Adrenal gland (tissue), 12 donors: Measurements from ENCODE around the gene C5AR1. TPM values are rescaled to one million over a fixed set of nuclear protein-coding genes. Genes with fewer than 3 reads are reported as not detected.
"Not testable (repeated sequence)": the region's sequence is repeated elsewhere in the genome, so short reads cannot be mapped to it uniquely, and the experiment has no call there.

Experiments used
- DNase-seq, 7 donors: peaks; one replicate each; pipeline ENCODE4 v3.0.0-alpha.2; 2019 to 2020
- H3K27ac ChIP-seq, 5 donors: fragments of 200-600 bp; sonication (generic) in 4 of 5; 1 replicate in 3 of 5; 2 replicates in 2 of 5; pipeline versions ENCODE4 v1.5.1 to v1.8.0; 2016 to 2020; ENCODE audit warnings: mild to moderate bottlenecking in 1 of 5
- H3K27me3 ChIP-seq: fragments of 200-600 bp; 2 replicates; pipeline ENCODE4 v1.8.0; 2021
- H3K36me3 ChIP-seq, 2 donors: fragments of 200-600 bp; replicated peaks in 1 of 2; 1 replicate in 1 of 2; 2 replicates in 1 of 2; pipeline versions ENCODE4 v1.5.1 to v1.8.0; 2018 to 2022
- H3K4me1 ChIP-seq, 2 donors: fragments of 200-600 bp; replicated peaks in 1 of 2; 1 replicate in 1 of 2; 2 replicates in 1 of 2; pipeline versions ENCODE4 v1.5.1 to v1.8.0; 2018 to 2021
- H3K4me3 ChIP-seq, 4 donors: fragments of 200-600 bp; sonication (generic) in 3 of 4; one replicate each; pipeline ENCODE4 v1.5.1; 2016 to 2018
- H3K9me3 ChIP-seq, 3 donors: fragments of 200-600 bp; sonication (generic) in 1 of 3; replicated peaks in 1 of 3; 1 replicate in 2 of 3; 2 replicates in 1 of 3; pipeline versions ENCODE4 v1.5.1 to v1.8.0; 2016 to 2021
- CTCF ChIP-seq, 6 experiments: fragments of 450-650 bp in 4 of 6; fragments of 200-600 bp in 2 of 6; sonication (generic) in 1 of 6; IDR thresholded peaks; 1 replicate in 5 of 6; 2 replicates in 1 of 6; pipeline versions ENCODE4 v1.5.1 to v1.8.0; 2016 to 2021; ENCODE audit warnings: antibody characterized with exemption in 6 of 6, mild to moderate bottlenecking in 2 of 6, moderate library complexity in 1 of 6
- POLR2A ChIP-seq, 2 donors: fragments of 450-650 bp; IDR thresholded peaks; one replicate each; pipeline ENCODE4 v1.6.1; 2017; ENCODE audit warnings: antibody characterized with exemption in 2 of 2, mild to moderate bottlenecking in 2 of 2, moderate library complexity in 1 of 2
- WGBS, 4 donors: extraction: QIAGEN DNeasy Blood & Tissue Kit in 2 of 4; methylation state at CpG; one replicate each; pipeline versions ENCODE4 v1.1.5 to v1.1.7; 2013 to 2017; 5-methylcytosine and 5-hydroxymethylcytosine counted together
- intact Hi-C, 2 donors: fragments of 100-400 bp; cut with DNase I; formaldehyde crosslinking; loops; one replicate each; pipeline versions ENCODE4 v1.14.1 to v1.15.0; 2022 to 2023
- polyA plus RNA-seq, 3 donors: library from polyadenylated mRNA; stranded (reverse); fragments of 200-250 nt in 2 of 3; fragments of 350-450 nt in 1 of 3; fragmentation: Illumina TruSeq in 1 of 3; extraction: RNeasy Lipid Tissue Mini Kit (QIAGEN cat#74804) in 1 of 3; gene quantifications; one replicate each; pipeline ENCODE4 v1.2.3, GENCODE V29; 2013 to 2014
- total RNA-seq, 9 donors: library from RNA; depleted of rRNA in 4 of 9; stranded (reverse); fragments of >200 nt in 4 of 9; fragments of 120-200 nt in 1 of 9; fragmentation: NEBNext Ultra II Directional in 1 of 9; extraction: Animal tissue kit (Norgen Biotek cat#: 25700) in 1 of 9; gene quantifications; one replicate each; pipeline versions ENCODE4 v1.1.0 to v1.2.4, GENCODE V29; 2013 to 2023
- donor health status: healthy with polysubstance abuse.
- donor health status: Bipolar disorder and iron deficiency.
- donor health status: DM: yes; HTN: yes; CAD: no.
- donor health status: DM: no; HTN: no; CAD: no.
- donor health status: DM: no; HTN: no; CAD: no.
- donor health status: DM: yes; HTN: yes; CAD: no.

The C5AR1 gene
- total and polyA plus RNA-seq, 12 donors: 0.91 to 34.8 (median 14.6) TPM

- WGBS, 4 donors: 85 to 91% (median 90%) methylated on average over 9 to 13 of the region's 13 CpGs
- DNase-seq: peak in 3 of 7 donors; percentile 39 to 61 (median 47)
- Histone ChIP-seq H3K4me1 (peaks cover 11 to 30% of the 10 kb centered on the region in 2 donors), H3K27ac (no peak overlapping the region), H3K4me3 (no peak overlapping the region), H3K36me3 (no peaks in the 10 kb centered on the region), H3K27me3 (no peaks in the 10 kb centered on the region), H3K9me3 (no peaks in the 10 kb centered on the region)
- intact Hi-C loops: no loop called here
- TF ChIP-seq POLR2A (IDR thresholded peaks at IDR 0.05) (no peak), CTCF (IDR thresholded peaks at IDR 0.05) (peak; percentile 14 to 43 (median 27))
Measured at GRCh38 chr19:47280183-47280797, 29.4 kb upstream of the C5AR1 start.

- H3K4me3 ChIP-seq: no peak overlapping the region
- TF ChIP-seq CTCF (IDR thresholded peaks at IDR 0.05) (no peak), POLR2A (IDR thresholded peaks at IDR 0.05) (no peak)
- no peaks in the 10 kb centered on the region for H3K9me3 ChIP-seq
- H3K27ac ChIP-seq: peak overlapping the region in 3 of 5 donors; percentile 8 to 64 (median 53)
- intact Hi-C loops: no loop called here
- WGBS, 4 donors: 37 to 59% (median 43%) methylated on average over 10 of the region's 10 CpGs
- H3K36me3 ChIP-seq: no peaks in the 10 kb centered on the region
- DNase-seq: no peak
- H3K27me3 ChIP-seq: no peaks in the 10 kb centered on the region
- peaks cover 0 to 11% of the 10 kb centered on the region in 2 donors for H3K4me1 ChIP-seq
Measured at GRCh38 chr19:47283405-47284059, 26.1 kb upstream of the C5AR1 start.

- Histone ChIP-seq H3K9me3 (no peaks in the 10 kb centered on the region), H3K27me3 (no peaks in the 10 kb centered on the region), H3K4me1 (peaks cover 0 to 15% of the 10 kb centered on the region in 2 donors), H3K4me3 (no peak overlapping the region), H3K36me3 (no peaks in the 10 kb centered on the region), H3K27ac (peak overlapping the region in 3 of 5 donors; percentile 8 to 64 (median 53))
- intact Hi-C loops: no loop called here
- WGBS, 4 donors: 28 to 30% (median 28%) methylated on average over 9 of the region's 9 CpGs
- TF ChIP-seq POLR2A (IDR thresholded peaks at IDR 0.05) (no peak), CTCF (IDR thresholded peaks at IDR 0.05) (peak; percentile 76 to 97 (median 86))
- DNase-seq: peak in 3 of 7 donors; percentile 59 to 65 (median 65)
Measured at GRCh38 chr19:47284324-47284899, 25.2 kb upstream of the C5AR1 start.

- no peak for TF ChIP-seq POLR2A (IDR thresholded peaks at IDR 0.05)
- TF ChIP-seq CTCF (IDR thresholded peaks at IDR 0.05): peak; percentile 76 to 92 (median 82)
- intact Hi-C loops: loop anchor here (2.0 to 10.0 kb wide), 3 partner anchors 95 to 129 kb away; no protein-coding TSS in a partner anchor
- Histone ChIP-seq H3K27ac (no peak overlapping the region), H3K4me1 (no peaks in the 10 kb centered on the region), H3K9me3 (no peaks in the 10 kb centered on the region), H3K36me3 (no peaks in the 10 kb centered on the region), H3K4me3 (no peak overlapping the region), H3K27me3 (no peaks in the 10 kb centered on the region)
- 20 to 23% (median 21%) methylated on average over 10 to 12 of the region's 12 CpGs for WGBS, 4 donors
- peak; percentile 80 to 91 (median 87) for DNase-seq
Measured at GRCh38 chr19:47296036-47296435, 13.6 kb upstream of the C5AR1 start.

GRCh38 chr19:47300867-47301266 lies 8.8 kb upstream of the C5AR1 start:
- intact Hi-C loops, H3K9me3 ChIP-seq, H3K27ac ChIP-seq, H3K36me3 ChIP-seq, H3K4me3 ChIP-seq, H3K27me3 ChIP-seq, DNase-seq, H3K4me1 ChIP-seq: not testable (repeated sequence)
- 89 to 95% (median 93%) methylated on average over 14 of the region's 14 CpGs for WGBS, 4 donors
